ENCODE measurements around the gene MAD1L1.

MAD1L1 gene

DNA sequence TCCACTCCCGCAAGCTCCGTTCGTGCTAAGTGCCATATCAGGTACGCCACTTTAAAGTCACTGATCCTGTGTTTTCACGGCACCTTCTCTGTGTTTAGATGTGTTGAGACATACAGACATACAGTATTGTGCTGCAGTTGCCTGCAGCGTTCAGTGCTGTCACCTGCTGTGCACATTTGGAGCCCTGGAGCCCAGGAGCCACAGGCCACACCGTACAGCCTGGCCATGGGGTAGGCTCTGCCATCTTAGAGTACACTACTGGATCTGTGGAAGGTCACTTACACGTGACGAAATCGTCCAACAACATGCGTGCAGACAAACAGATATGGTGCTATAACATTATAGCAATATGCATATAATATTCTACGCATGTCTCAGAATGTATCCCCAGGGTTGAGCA is 451.4 kb downstream of the MAD1L1 start:
- H3K4me3 ChIP-seq (ENCODE audit: low read depth, low read length) = no peak overlapping the region

DNA sequence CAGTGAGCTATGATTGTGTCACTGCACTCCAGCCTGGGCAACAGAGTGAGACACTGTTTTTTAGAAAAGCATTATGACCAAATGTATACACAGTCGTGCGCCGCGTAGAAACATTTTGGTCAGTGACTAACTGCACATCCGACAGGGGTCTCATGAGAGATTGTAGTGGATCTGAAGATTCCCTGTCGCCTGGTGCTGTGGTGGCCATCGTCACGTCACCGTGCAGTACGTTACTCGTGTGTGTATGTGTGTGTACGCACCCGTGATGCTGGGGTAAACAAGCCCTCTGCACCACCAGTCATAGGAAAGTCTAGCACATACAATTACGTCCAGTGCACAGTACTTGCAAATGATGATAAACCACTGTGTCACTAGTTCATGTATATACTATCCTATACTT is 453.3 kb downstream of the MAD1L1 start:
- no peak overlapping the region for H3K4me3 ChIP-seq (ENCODE audit: low read depth, low read length)

- H3K4me3 ChIP-seq (ENCODE audit: low read depth, low read length) = no peak overlapping the region
These were observed 455.6 kb downstream of the MAD1L1 start for GRCh38 chr7:1777122-1777521.

- no peak overlapping the region for H3K4me3 ChIP-seq (ENCODE audit: low read depth, low read length)
These were observed 457.4 kb downstream of the MAD1L1 start for GRCh38 chr7:1775389-1775788.

DNA sequence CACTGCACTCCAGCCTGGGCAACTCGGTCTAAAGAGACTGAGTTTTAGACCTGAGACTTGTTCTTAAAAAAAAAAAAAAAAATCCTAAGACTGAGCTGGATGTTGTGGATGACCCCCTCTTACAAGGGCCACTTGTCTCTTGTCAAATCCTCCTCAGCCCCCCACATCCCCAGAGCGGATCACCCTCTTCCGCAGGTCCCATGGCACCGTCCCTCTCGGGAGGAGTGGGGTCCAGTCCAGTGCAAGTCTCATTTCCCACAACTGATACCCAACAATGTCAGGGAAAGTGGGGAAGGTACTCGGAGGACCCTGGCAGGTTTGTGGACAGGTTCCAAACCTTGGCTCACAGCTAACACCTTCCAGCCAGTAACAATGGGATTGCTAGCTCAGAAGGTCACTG is 462.4 kb downstream of the MAD1L1 start:
- H3K4me3 ChIP-seq (ENCODE audit: low read depth, low read length) = no peak overlapping the region

DNA sequence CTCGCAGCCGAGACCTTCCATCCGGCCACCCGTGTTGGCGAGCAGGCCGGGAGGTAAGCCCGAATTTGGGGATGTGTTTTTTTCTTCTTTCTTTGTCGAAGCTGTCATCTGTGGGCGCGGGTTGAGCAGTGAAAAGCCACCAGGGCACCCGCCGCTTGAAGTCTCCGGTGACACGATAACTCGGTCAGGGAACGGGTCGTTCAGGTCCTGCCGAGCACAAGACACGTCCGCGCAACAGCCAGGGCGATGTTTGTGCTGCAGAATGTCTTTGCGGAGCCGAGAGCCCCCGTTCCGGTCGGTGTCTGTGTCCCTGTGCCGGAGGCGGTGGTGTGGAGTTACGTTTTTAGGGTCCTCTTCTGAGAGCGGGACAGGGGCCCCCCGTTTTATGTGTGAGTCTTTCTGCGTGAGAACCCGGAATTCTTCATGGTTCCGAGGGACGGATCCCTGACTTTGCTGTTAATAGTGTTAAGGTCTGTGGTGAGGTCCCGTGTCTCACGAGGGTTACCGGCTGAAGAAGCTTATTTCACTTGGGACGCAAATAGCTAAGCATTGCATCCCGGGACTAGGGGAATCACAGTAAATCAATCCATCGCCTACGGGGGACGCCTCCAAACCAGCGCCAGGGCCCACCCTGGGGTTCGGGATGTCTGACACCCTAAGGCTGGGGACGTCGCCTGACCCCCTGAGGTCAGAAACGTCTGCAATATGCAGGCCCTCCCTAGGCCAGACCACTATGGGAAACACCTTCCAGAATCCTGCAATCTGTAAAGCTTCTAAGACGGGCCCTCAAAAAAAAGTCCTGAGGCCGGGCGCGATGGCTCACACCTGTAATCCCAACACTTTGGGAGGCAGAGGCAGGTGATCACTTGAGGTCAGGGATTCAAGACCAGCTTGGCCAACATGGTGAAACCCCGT is 463.2 kb downstream of the MAD1L1 start:
- no peak overlapping the region for H3K4me3 ChIP-seq (ENCODE audit: low read depth, low read length)

GRCh38 chr7:1768832-1769231 is 463.9 kb downstream of the MAD1L1 start:
- no peak overlapping the region for H3K4me3 ChIP-seq (ENCODE audit: low read depth, low read length)

- no peak overlapping the region for H3K4me3 ChIP-seq (ENCODE audit: low read depth, low read length)
These were observed 465.2 kb downstream of the MAD1L1 start for GRCh38 chr7:1767524-1767923.
